ENCODE data around the gene ACSM6. TPM values are rescaled to one million over a fixed set of nuclear protein-coding genes. Genes with fewer than 3 reads are reported as not detected.
"Not testable (repeated sequence)": the region's sequence is repeated elsewhere in the genome, so short reads cannot be mapped to it uniquely, and the experiment has no call there.

ACSM6 gene
- total and polyA plus RNA-seq, 9 donors, result 0.12 TPM; not detected in 8

- WGBS (ENCODE audit: insufficient coverage), result 2% methylated on average over 81 of the region's 85 CpGs
Measured at GRCh38 chr10:95183271-95184230, 10.5 kb upstream of the ACSM6 start.

GRCh38 chr10:95187617-95188016 lies 6.4 kb upstream of the ACSM6 start:
- Histone ChIP-seq H3K4me3 (ENCODE audit: low read length) (no peak overlapping the region), H3K27ac (ENCODE audit: low read length) (no peak overlapping the region), H3K36me3 (ENCODE audit: control insufficient read depth, insufficient read depth, low read length) (no peaks in the 10 kb centered on the region), H3K4me1 (ENCODE audit: control insufficient read depth, insufficient read depth, low read length) (no peaks in the 10 kb centered on the region), H3K27me3 (ENCODE audit: control insufficient read depth, insufficient read depth, low read length) (peaks cover 6% of the 10 kb centered on the region), H3K9me3 (replicated peaks; ENCODE audit: control insufficient read depth, low read depth, low read length) (no peaks in the 10 kb centered on the region)
- WGBS (ENCODE audit: insufficient coverage), result no CpG with 5 or more reads among the region's 3 CpGs
- no peak for DNase-seq

More at GRCh38 chr10:95183271-95184230, 10.5 kb upstream of the ACSM6 start:
- Histone ChIP-seq H3K36me3 (ENCODE audit: control insufficient read depth, insufficient read depth, low read length) (no peaks in the 10 kb centered on the region), H3K4me1 (ENCODE audit: control insufficient read depth, insufficient read depth, low read length) (no peaks in the 10 kb centered on the region), H3K9me3 (replicated peaks; ENCODE audit: control insufficient read depth, low read depth, low read length) (no peaks in the 10 kb centered on the region), H3K27ac (ENCODE audit: low read length) (peak overlapping the region; percentile 47), H3K27me3 (ENCODE audit: control insufficient read depth, insufficient read depth, low read length) (peaks cover 6% of the 10 kb centered on the region), H3K4me3 (ENCODE audit: low read length) (peak overlapping the region; percentile 46)
- peak; percentile 84 for DNase-seq

- H3K36me3 ChIP-seq (ENCODE audit: control insufficient read depth, insufficient read depth, low read length), result no peaks in the 10 kb centered on the region
- H3K27me3 ChIP-seq (ENCODE audit: control insufficient read depth, insufficient read depth, low read length), result peaks cover 4% of the 10 kb centered on the region
- no peak overlapping the region for H3K27ac ChIP-seq (ENCODE audit: low read length)
Measured at GRCh38 chr10:95188593-95188992, 5.4 kb upstream of the ACSM6 start.

GRCh38 chr10:95196046-95196445 lies 2.0 kb downstream of the ACSM6 start:
- 63% methylated on average over 2 of the region's 3 CpGs for WGBS (ENCODE audit: insufficient coverage)
- Histone ChIP-seq H3K27ac (ENCODE audit: low read length) (no peak overlapping the region), H3K36me3 (ENCODE audit: control insufficient read depth, insufficient read depth, low read length) (no peaks in the 10 kb centered on the region), H3K4me3 (ENCODE audit: low read length) (no peak overlapping the region), H3K9me3 (replicated peaks; ENCODE audit: control insufficient read depth, low read depth, low read length) (no peaks in the 10 kb centered on the region), H3K4me1 (ENCODE audit: control insufficient read depth, insufficient read depth, low read length) (peaks cover 7% of the 10 kb centered on the region), H3K27me3 (ENCODE audit: control insufficient read depth, insufficient read depth, low read length) (no peaks in the 10 kb centered on the region)
- peak; percentile 55 for DNase-seq

More at GRCh38 chr10:95188593-95188992, 5.4 kb upstream of the ACSM6 start:
- Histone ChIP-seq H3K4me3 (ENCODE audit: low read length) (no peak overlapping the region), H3K9me3 (replicated peaks; ENCODE audit: control insufficient read depth, low read depth, low read length) (no peaks in the 10 kb centered on the region), H3K4me1 (ENCODE audit: control insufficient read depth, insufficient read depth, low read length) (no peaks in the 10 kb centered on the region)
- DNase-seq, result no peak

GRCh38 chr10:95201736-95202135 lies 7.7 kb downstream of the ACSM6 start:
- Histone ChIP-seq H3K4me1 (ENCODE audit: control insufficient read depth, insufficient read depth, low read length) (no peaks in the 10 kb centered on the region), H3K27me3 (ENCODE audit: control insufficient read depth, insufficient read depth, low read length) (no peaks in the 10 kb centered on the region), H3K9me3 (replicated peaks; ENCODE audit: control insufficient read depth, low read depth, low read length) (no peaks in the 10 kb centered on the region), H3K4me3 (ENCODE audit: low read length) (no peak overlapping the region), H3K27ac (ENCODE audit: low read length) (no peak overlapping the region), H3K36me3 (ENCODE audit: control insufficient read depth, insufficient read depth, low read length) (no peaks in the 10 kb centered on the region)
- DNase-seq, result no peak
- WGBS (ENCODE audit: insufficient coverage), result 100% methylated on average over 1 of the region's 4 CpGs

- H3K27ac ChIP-seq (ENCODE audit: low read length); H3K4me1 ChIP-seq (ENCODE audit: control insufficient read depth, insufficient read depth, low read length); H3K9me3 ChIP-seq (replicated peaks; ENCODE audit: control insufficient read depth, low read depth, low read length); H3K27me3 ChIP-seq (ENCODE audit: control insufficient read depth, insufficient read depth, low read length); H3K4me3 ChIP-seq (ENCODE audit: low read length); DNase-seq; H3K36me3 ChIP-seq (ENCODE audit: control insufficient read depth, insufficient read depth, low read length): not testable (repeated sequence)
- 97% methylated on average over 3 of the region's 5 CpGs for WGBS (ENCODE audit: insufficient coverage)
Measured at GRCh38 chr10:95202865-95203264, 8.8 kb downstream of the ACSM6 start.

- 91% methylated on average over 4 of the region's 8 CpGs for WGBS (ENCODE audit: insufficient coverage)
Measured at GRCh38 chr10:95208702-95209391, 14.8 kb downstream of the ACSM6 start.

GRCh38 chr10:95209509-95210127 lies 15.6 kb downstream of the ACSM6 start:
- no peaks in the 10 kb centered on the region for H3K9me3 ChIP-seq (replicated peaks; ENCODE audit: control insufficient read depth, low read depth, low read length)
- H3K27me3 ChIP-seq (ENCODE audit: control insufficient read depth, insufficient read depth, low read length), result no peaks in the 10 kb centered on the region
- no peak overlapping the region for H3K27ac ChIP-seq (ENCODE audit: low read length)
- no peaks in the 10 kb centered on the region for H3K4me1 ChIP-seq (ENCODE audit: control insufficient read depth, insufficient read depth, low read length)
- no peaks in the 10 kb centered on the region for H3K36me3 ChIP-seq (ENCODE audit: control insufficient read depth, insufficient read depth, low read length)
- no peak overlapping the region for H3K4me3 ChIP-seq (ENCODE audit: low read length)
- no peak for DNase-seq
- 88% methylated on average over 3 of the region's 6 CpGs for WGBS (ENCODE audit: insufficient coverage)

More at GRCh38 chr10:95208702-95209391, 14.8 kb downstream of the ACSM6 start:
- H3K27ac ChIP-seq (ENCODE audit: low read length), result no peak overlapping the region
- H3K4me1 ChIP-seq (ENCODE audit: control insufficient read depth, insufficient read depth, low read length), result no peaks in the 10 kb centered on the region
- no peak overlapping the region for H3K4me3 ChIP-seq (ENCODE audit: low read length)
- no peaks in the 10 kb centered on the region for H3K9me3 ChIP-seq (replicated peaks; ENCODE audit: control insufficient read depth, low read depth, low read length)
- H3K36me3 ChIP-seq (ENCODE audit: control insufficient read depth, insufficient read depth, low read length), result no peaks in the 10 kb centered on the region
- DNase-seq, result no peak
- no peaks in the 10 kb centered on the region for H3K27me3 ChIP-seq (ENCODE audit: control insufficient read depth, insufficient read depth, low read length)

GRCh38 chr10:95211606-95212279 lies 17.7 kb downstream of the ACSM6 start:
- H3K4me1 ChIP-seq (ENCODE audit: control insufficient read depth, insufficient read depth, low read length), result no peaks in the 10 kb centered on the region
- H3K4me3 ChIP-seq (ENCODE audit: low read length), result no peak overlapping the region
- H3K27ac ChIP-seq (ENCODE audit: low read length), result no peak overlapping the region
- H3K36me3 ChIP-seq (ENCODE audit: control insufficient read depth, insufficient read depth, low read length), result no peaks in the 10 kb centered on the region
- H3K9me3 ChIP-seq (replicated peaks; ENCODE audit: control insufficient read depth, low read depth, low read length), result no peaks in the 10 kb centered on the region
- DNase-seq, result no peak
- no peaks in the 10 kb centered on the region for H3K27me3 ChIP-seq (ENCODE audit: control insufficient read depth, insufficient read depth, low read length)
- WGBS (ENCODE audit: insufficient coverage), result 71% methylated on average over 2 of the region's 3 CpGs

Measured in muscle of leg (tissue), 11 donors.